Ovary (tissue), 9 donors: ENCODE data around the gene COQ8A. TPM values are rescaled to one million over a fixed set of nuclear protein-coding genes. Genes with fewer than 3 reads are reported as not detected.

ENCODE experiments used
- DNase-seq, 5 donors: peaks; one replicate each; pipeline ENCODE4 v3.0.0-alpha.2; 2019 to 2020
- H3K27ac ChIP-seq, 2 donors: fragments of 200-600 bp; one replicate each; pipeline versions ENCODE4 v1.5.1 to v1.8.0; 2019 to 2022
- H3K27me3 ChIP-seq: fragments of 200-600 bp; one replicate; pipeline ENCODE4 v1.8.0; 2022
- H3K36me3 ChIP-seq: fragments of 200-600 bp; sonication (generic); one replicate; pipeline ENCODE4 v1.5.1; 2019
- H3K4me1 ChIP-seq: one replicate; pipeline ENCODE4 v1.8.1; 2013; ENCODE audit warnings: mild to moderate bottlenecking, moderate library complexity; ENCODE audit not compliant: insufficient read depth
- H3K4me3 ChIP-seq: fragments of 200-600 bp; sonication (generic); one replicate; pipeline ENCODE4 v1.5.1; 2017
- H3K9me3 ChIP-seq, 2 donors: fragments of 200-600 bp in 1 of 2; sonication (generic) in 1 of 2; one replicate each; pipeline versions ENCODE4 v1.5.1 to v1.8.1; 2013 to 2019; ENCODE audit warnings: mild to moderate bottlenecking in 1 of 2, moderate library complexity in 1 of 2
- EP300 ChIP-seq: sonication (generic); formaldehyde crosslinking; IDR thresholded peaks from one replicate; pipeline ENCODE4 v1.6.1; 2017; ENCODE audit warnings: antibody characterized with exemption
- POLR2A ChIP-seq: fragments of 450-650 bp; IDR thresholded peaks from one replicate; pipeline ENCODE4 v1.6.1; 2017; ENCODE audit warnings: antibody characterized with exemption, mild to moderate bottlenecking, moderate library complexity
- WGBS, 3 donors: extraction: QIAGEN DNeasy Blood & Tissue Kit in 1 of 3; methylation state at CpG; one replicate each; pipeline versions ENCODE4 v1.1.5 to v1.1.7; 2013 to 2017; 5-methylcytosine and 5-hydroxymethylcytosine counted together
- intact Hi-C, 4 donors: fragments of 100-400 bp; cut with DNase I; formaldehyde crosslinking; loops; one replicate each; pipeline versions ENCODE4 v1.11.0 to v1.15.1; 2022 to 2023
- polyA plus RNA-seq, 2 donors: library from polyadenylated mRNA; stranded (reverse); fragments of 200-250 nt in 1 of 2; fragments of 350-450 nt in 1 of 2; fragmentation: Illumina TruSeq in 1 of 2; extraction: RNeasy Lipid Tissue Mini Kit (QIAGEN cat#74804) in 1 of 2; gene quantifications; one replicate each; pipeline ENCODE4 v1.2.3, GENCODE V29; 2013 to 2014
- total RNA-seq, 7 donors: library from RNA; depleted of rRNA in 2 of 7; stranded (reverse); fragments of >200 nt in 2 of 7; fragmentation: NEBNext Ultra II Directional in 3 of 7; extraction: Animal tissue kit (Norgen Biotek cat#: 25700) in 3 of 7; gene quantifications; one replicate each; pipeline versions ENCODE4 v1.1.0 to v1.2.4, GENCODE V29; 2016 to 2023
- TF ChIP-seq, protein P1 (sequence below), 3 donors: fragments of 450-650 bp in 2 of 3; fragments of 200-600 bp in 1 of 3; IDR thresholded peaks; one replicate each; pipeline versions ENCODE4 v1.5.1 to v1.8.0; 2016 to 2022; ENCODE audit warnings: antibody characterized with exemption in 3 of 3, mild to moderate bottlenecking in 1 of 3
- donor health status: DM: no; HTN: no; CAD: no; lungs with moderate emphysema.
- donor health status: DM: no; HTN: no; CAD: no.
- donor health status: Bipolar disorder and iron deficiency.
- donor health status: DM: yes; HTN: yes; CAD: no.
- donor health status: DM: no; HTN: no; CAD: no.
- donor health status: DM: yes; HTN: yes; CAD: no.

Gene COQ8A
- total and polyA plus RNA-seq, 9 donors, result 37.4 to 101 (median 61.2) TPM

DNA sequence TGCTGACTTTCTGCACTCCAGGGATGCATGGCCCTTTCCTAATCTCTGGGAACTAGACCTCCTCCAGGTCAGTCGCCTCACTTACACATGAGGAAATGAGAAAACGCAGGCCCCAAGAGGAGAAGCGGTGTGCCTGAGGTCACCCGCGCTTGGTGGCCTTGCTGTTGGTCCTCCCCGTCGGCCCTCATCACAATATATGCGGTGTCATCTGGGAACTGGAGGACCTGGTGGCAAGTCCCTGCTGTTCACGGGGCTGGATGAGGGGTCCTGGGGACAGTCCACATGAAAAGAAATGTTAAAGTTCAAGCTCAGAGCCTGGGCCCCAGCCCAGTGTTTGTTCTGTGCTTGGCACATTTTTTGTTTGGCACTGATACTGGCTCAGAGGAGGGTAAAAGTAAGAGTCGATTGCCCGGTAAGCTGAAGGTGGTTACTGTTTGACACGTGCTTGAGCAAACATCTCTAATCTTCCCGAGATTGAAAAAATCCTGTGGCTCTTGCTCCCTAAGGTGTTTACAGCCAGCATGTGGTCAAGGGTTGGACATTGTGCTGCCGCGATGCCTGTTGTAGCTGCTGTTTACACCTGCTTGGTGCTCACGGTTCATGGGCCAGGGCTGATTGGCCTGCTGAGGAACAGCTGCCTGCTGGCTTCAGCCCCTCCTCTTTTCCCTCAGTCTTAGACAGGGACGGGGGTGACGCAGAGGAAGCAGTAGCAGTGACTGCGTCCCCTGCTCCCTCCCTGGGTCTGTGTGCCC is 5.2 kb downstream of the COQ8A start:
- Histone ChIP-seq H3K4me3 (no peak overlapping the region), H3K4me1 (peaks cover 42% of the 10 kb centered on the region), H3K9me3 (no peaks in the 10 kb centered on the region), H3K27ac (no peak overlapping the region), H3K36me3 (no peaks in the 10 kb centered on the region), H3K27me3 (no peaks in the 10 kb centered on the region)
- TF ChIP-seq, protein P1, sequence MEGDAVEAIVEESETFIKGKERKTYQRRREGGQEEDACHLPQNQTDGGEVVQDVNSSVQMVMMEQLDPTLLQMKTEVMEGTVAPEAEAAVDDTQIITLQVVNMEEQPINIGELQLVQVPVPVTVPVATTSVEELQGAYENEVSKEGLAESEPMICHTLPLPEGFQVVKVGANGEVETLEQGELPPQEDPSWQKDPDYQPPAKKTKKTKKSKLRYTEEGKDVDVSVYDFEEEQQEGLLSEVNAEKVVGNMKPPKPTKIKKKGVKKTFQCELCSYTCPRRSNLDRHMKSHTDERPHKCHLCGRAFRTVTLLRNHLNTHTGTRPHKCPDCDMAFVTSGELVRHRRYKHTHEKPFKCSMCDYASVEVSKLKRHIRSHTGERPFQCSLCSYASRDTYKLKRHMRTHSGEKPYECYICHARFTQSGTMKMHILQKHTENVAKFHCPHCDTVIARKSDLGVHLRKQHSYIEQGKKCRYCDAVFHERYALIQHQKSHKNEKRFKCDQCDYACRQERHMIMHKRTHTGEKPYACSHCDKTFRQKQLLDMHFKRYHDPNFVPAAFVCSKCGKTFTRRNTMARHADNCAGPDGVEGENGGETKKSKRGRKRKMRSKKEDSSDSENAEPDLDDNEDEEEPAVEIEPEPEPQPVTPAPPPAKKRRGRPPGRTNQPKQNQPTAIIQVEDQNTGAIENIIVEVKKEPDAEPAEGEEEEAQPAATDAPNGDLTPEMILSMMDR (IDR thresholded peaks at IDR 0.05), result no peak
- no peak for TF ChIP-seq EP300
- no peak for TF ChIP-seq POLR2A
- intact Hi-C loops, result no loop called here
- 49 to 55% (median 50%) methylated on average over 19 of the region's 19 CpGs for WGBS, 3 donors
- no peak for DNase-seq

DNA sequence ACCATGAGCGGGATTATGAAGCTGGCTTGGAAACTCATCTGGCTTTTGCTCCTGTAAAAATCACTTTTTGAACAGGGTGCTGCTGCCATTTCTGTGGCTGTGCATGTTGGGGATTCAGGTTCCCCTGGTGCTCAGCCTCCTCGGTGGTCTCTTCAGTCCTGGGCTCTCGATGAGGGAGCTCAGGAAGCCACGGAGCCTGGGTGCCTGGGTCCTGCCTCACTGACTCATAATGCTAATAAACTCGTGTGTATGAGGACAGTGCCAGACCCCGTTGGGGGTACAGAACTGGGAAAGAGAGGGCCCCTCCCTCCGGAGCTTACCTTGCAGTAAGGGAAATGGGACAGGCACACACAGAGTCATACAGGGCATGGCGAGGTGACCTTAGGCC is 5.8 kb downstream of the COQ8A start:
- H3K27ac ChIP-seq, result no peak overlapping the region
- 78 to 86% (median 81%) methylated on average over 8 of the region's 8 CpGs for WGBS, 3 donors
- peaks cover 43% of the 10 kb centered on the region for H3K4me1 ChIP-seq

GRCh38 chr1:226946285-226946684 is 6.2 kb downstream of the COQ8A start:
- no peaks in the 10 kb centered on the region for H3K36me3 ChIP-seq
- no peaks in the 10 kb centered on the region for H3K9me3 ChIP-seq
- TF ChIP-seq EP300 (no peak), POLR2A (no peak)
- TF ChIP-seq, protein P1 (IDR thresholded peaks at IDR 0.05), result no peak
- H3K4me3 ChIP-seq, result no peak overlapping the region
- intact Hi-C loops, result no loop called here
- no peak for DNase-seq
- H3K27ac ChIP-seq, result no peak overlapping the region
- 91 to 95% (median 93%) methylated on average over 9 of the region's 9 CpGs for WGBS, 3 donors
- no peaks in the 10 kb centered on the region for H3K27me3 ChIP-seq
- peaks cover 43% of the 10 kb centered on the region for H3K4me1 ChIP-seq

More for the DNA sequence above, 5.8 kb downstream of the COQ8A start:
- intact Hi-C loops, result no loop called here
- Histone ChIP-seq H3K9me3 (no peaks in the 10 kb centered on the region), H3K4me3 (no peak overlapping the region), H3K36me3 (no peaks in the 10 kb centered on the region), H3K27me3 (no peaks in the 10 kb centered on the region)
- TF ChIP-seq, protein P1 (IDR thresholded peaks at IDR 0.05), result no peak
- TF ChIP-seq EP300 (no peak), POLR2A (no peak)
- DNase-seq, result no peak

GRCh38 chr1:226946841-226947240 is 6.7 kb downstream of the COQ8A start:
- intact Hi-C loops, result no loop called here
- Histone ChIP-seq H3K27me3 (no peaks in the 10 kb centered on the region), H3K4me3 (no peak overlapping the region), H3K36me3 (no peaks in the 10 kb centered on the region), H3K9me3 (no peaks in the 10 kb centered on the region), H3K4me1 (peaks cover 42% of the 10 kb centered on the region), H3K27ac (no peak overlapping the region)
- WGBS, 3 donors, result 83 to 93% (median 90%) methylated on average over 3 of the region's 3 CpGs
- DNase-seq, result no peak
- TF ChIP-seq POLR2A (no peak), EP300 (no peak)
- TF ChIP-seq, protein P1 (IDR thresholded peaks at IDR 0.05), result no peak
